Liver (tissue), 3 donors: ENCODE measurements around the gene PDGFD.

Experiments used
- CTCF ChIP-seq: fragments of 150-350 bp; IDR thresholded peaks from 2 replicates; pipeline ENCODE4 v1.5.1; 2017; ENCODE audit warnings: improper control_type of control experiment, low read depth, low read length; ENCODE audit not compliant: missing input control
- EGR1 ChIP-seq, 2 donors: IDR thresholded peaks; 2 replicates each; pipeline ENCODE4 v1.6.1; 2016 to 2018; ENCODE audit warnings: antibody characterized with exemption in 2 of 2, low read depth in 2 of 2
- GABPA ChIP-seq, 2 donors: IDR thresholded peaks in 1 of 2; conservative IDR thresholded peaks in 1 of 2; 2 replicates each; pipeline ENCODE4 v1.6.1; 2016; ENCODE audit warnings: antibody characterized with exemption in 2 of 2, mild to moderate bottlenecking in 1 of 2, moderate library complexity in 1 of 2
- RAD21 ChIP-seq, 2 donors: IDR thresholded peaks; 2 replicates each; pipeline ENCODE4 v1.6.1; 2016; ENCODE audit warnings: antibody characterized with exemption in 2 of 2, mild to moderate bottlenecking in 2 of 2
- REST ChIP-seq: IDR thresholded peaks from 2 replicates; pipeline ENCODE4 v1.6.1; 2016; ENCODE audit warnings: antibody characterized with exemption, mild to moderate bottlenecking
- YY1 ChIP-seq: IDR thresholded peaks from 2 replicates; pipeline ENCODE4 v1.6.1; 2016; ENCODE audit warnings: antibody characterized with exemption, mild to moderate bottlenecking
- donor health status: healthy.
- donor health status: healthy.

- no peak for TF ChIP-seq CTCF
- TF ChIP-seq RAD21 (IDR thresholded peaks at IDR 0.05) = no peak
- no peak for TF ChIP-seq REST
- no peak for TF ChIP-seq YY1
- no peak for TF ChIP-seq EGR1 (IDR thresholded peaks at IDR 0.05; ENCODE audit: low read depth in 2 of 2)
- TF ChIP-seq GABPA (IDR thresholded peaks at IDR 0.05 in 1 of 2, conservative IDR thresholded peaks at IDR 0.05 in 1 of 2) = no peak
These were observed 163.1 kb downstream of the PDGFD start for GRCh38 chr11:104000798-104001197.
